ENCODE measurements around the gene SMARCD1.

GRCh38 chr12:50106907-50107306 is 21.8 kb downstream of the SMARCD1 start:
- no peak for TF ChIP-seq EZH2 (IDR thresholded peaks at IDR 0.05)
- no peak for TF ChIP-seq CTCF (IDR thresholded peaks at IDR 0.05)
